SK-N-SH (cell line): ENCODE results near the gene ESD. TPM values are rescaled to one million over a fixed set of nuclear protein-coding genes. Genes with fewer than 3 reads are reported as not detected.

Experiments used
- CTCF ChIA-PET: fragments of 300-600, 350-600 bp; formaldehyde crosslinking; extraction: SDS; loops from one replicate; lab custom pipeline; 2021; lab: Yijun Ruan, JAX
- POLR2A ChIA-PET: fragments of 350-600 bp; sonication (Branson Sonifier 250); formaldehyde crosslinking; extraction: SDS; loops from one replicate; lab custom pipeline; 2020; ENCODE audit warnings: antibody characterized with exemption, inconsistent platforms; lab: Yijun Ruan, JAX
- DNase-seq: peaks from one replicate; pipeline ENCODE4 v3.0.0; 2012
- H2AFZ ChIP-seq: fragments of 200-600 bp; sonication (generic); 2 replicates; pipeline ENCODE4 v1.8.1; 2016; ENCODE audit warnings: antibody characterized with exemption, mild to moderate bottlenecking, low read depth
- H3F3A ChIP-seq: fragments of 200-600 bp; sonication (generic); replicated peaks from 2 replicates; pipeline ENCODE3; 2016; ENCODE audit warnings: antibody characterized with exemption, mild to moderate bottlenecking; ENCODE audit not compliant: insufficient read depth
- H3K27ac ChIP-seq, 2 experiments: fragments of 200-500 bp in 1 of 2; fragments of 200-600 bp in 1 of 2; sonication (Bioruptor generic) in 1 of 2; sonication (generic), shearing (Covaris generic) in 1 of 2; 2 replicates each; pipeline versions ENCODE4 v1.5.1 to v1.6.1; 2014 to 2016; ENCODE audit warnings: low read depth in 2 of 2, inconsistent platforms in 1 of 2, low read length in 1 of 2, mild to moderate bottlenecking in 1 of 2, mixed read lengths in 1 of 2
- H3K27me3 ChIP-seq: fragments of 200-600 bp; sonication (generic), shearing (Covaris generic); 2 replicates; pipeline ENCODE4 v1.6.1; 2016; ENCODE audit warnings: mixed run types; ENCODE audit not compliant: insufficient read depth
- H3K36me3 ChIP-seq, 2 experiments: fragments of 200-500 bp in 1 of 2; fragments of 200-600 bp in 1 of 2; sonication (Bioruptor generic) in 1 of 2; sonication (generic) in 1 of 2; replicated peaks in 1 of 2; 2 replicates each; pipeline versions ENCODE3 to v1.5.1; 2014 to 2016; ENCODE audit warnings: low read length in 1 of 2, mild to moderate bottlenecking in 1 of 2; ENCODE audit not compliant: insufficient read depth in 2 of 2, control insufficient read depth in 1 of 2
- H3K4me1 ChIP-seq, 2 experiments: fragments of 200-500 bp in 1 of 2; fragments of 200-600 bp in 1 of 2; sonication (Bioruptor generic) in 1 of 2; sonication (generic), shearing (Covaris generic) in 1 of 2; 2 replicates each; pipeline versions ENCODE4 v1.5.1 to v1.6.1; 2014 to 2016; ENCODE audit warnings: low read depth in 1 of 2, low read length in 1 of 2, mixed run types in 1 of 2; ENCODE audit not compliant: insufficient read depth in 2 of 2, control insufficient read depth in 1 of 2
- H3K4me2 ChIP-seq: fragments of 200-600 bp; sonication (generic), shearing (Covaris generic); 2 replicates; pipeline ENCODE4 v1.6.1; 2017; ENCODE audit warnings: mixed run types
- H3K4me3 ChIP-seq, 2 experiments: fragments of 200-500 bp in 1 of 2; fragments of 200-600 bp in 1 of 2; sonication (Bioruptor generic) in 1 of 2; sonication (generic), shearing (Covaris generic) in 1 of 2; 2 replicates each; pipeline versions ENCODE4 v1.5.1 to v1.8.1; 2014 to 2016; ENCODE audit warnings: low read depth in 2 of 2, inconsistent platforms in 1 of 2, low read length in 1 of 2, mild to moderate bottlenecking in 1 of 2, mixed read lengths in 1 of 2, moderate library complexity in 1 of 2
- H3K79me2 ChIP-seq: fragments of 200-600 bp; sonication (generic); 2 replicates; pipeline ENCODE4 v1.8.1; 2017; ENCODE audit warnings: mild to moderate bottlenecking; ENCODE audit not compliant: insufficient read depth
- H3K9ac ChIP-seq: fragments of 200-600 bp; sonication (generic); 2 replicates; pipeline ENCODE4 v1.6.1; 2017; ENCODE audit warnings: mixed run types
- H3K9me2 ChIP-seq: fragments of 200-600 bp; sonication (generic); 2 replicates; pipeline ENCODE4 v1.6.1; 2017; ENCODE audit warnings: mixed run types
- H3K9me3 ChIP-seq: fragments of 200-600 bp; sonication (generic); 2 replicates; pipeline ENCODE4 v1.6.1; 2017; ENCODE audit warnings: mixed run types, mild to moderate bottlenecking, moderate library complexity
- H4K20me1 ChIP-seq: fragments of 200-600 bp; sonication (generic); 2 replicates; pipeline ENCODE4 v1.6.1; 2017; ENCODE audit warnings: mild to moderate bottlenecking, mixed run types; ENCODE audit not compliant: insufficient read depth
- CHD2 ChIP-seq: fragments of 150-350 bp; IDR thresholded peaks from 2 replicates; pipeline ENCODE4 v1.6.1; 2018; ENCODE audit warnings: low read length; ENCODE audit not compliant: partially characterized antibody
- EP300 ChIP-seq, 2 experiments: IDR thresholded peaks; 2 replicates each; pipeline versions ENCODE4 v1.4.0 to v1.6.1; 2012; ENCODE audit warnings: borderline replicate concordance in 1 of 2, low read depth in 1 of 2, low read length in 1 of 2
- EZH2phosphoT487 ChIP-seq: fragments of 200-600 bp; sonication (generic); IDR thresholded peaks from 2 replicates; pipeline ENCODE4 v1.6.1; 2017; ENCODE audit warnings: low read depth, mixed run types, mild to moderate bottlenecking, antibody characterized with exemption, moderate library complexity, borderline replicate concordance
- FOSL2 ChIP-seq: IDR thresholded peaks from 2 replicates; pipeline ENCODE4 v1.4.0; 2012; ENCODE audit warnings: low read depth, mild to moderate bottlenecking, moderate library complexity, borderline replicate concordance
- FOXJ3 ChIP-seq: sonication (generic); formaldehyde crosslinking; IDR thresholded peaks from 2 replicates; pipeline ENCODE4 v1.5.1; 2020; ENCODE audit warnings: mild to moderate bottlenecking, missing genetic modification reagents
- GABPA ChIP-seq: IDR thresholded peaks from 2 replicates; pipeline ENCODE4 v1.4.0; 2012; ENCODE audit warnings: low read depth, mild to moderate bottlenecking
- JUND ChIP-seq: IDR thresholded peaks from 2 replicates; pipeline ENCODE4 v1.4.0; 2012
- NRF1 ChIP-seq: IDR thresholded peaks from 2 replicates; pipeline ENCODE4 v1.6.1; 2012; ENCODE audit warnings: low read depth, mild to moderate bottlenecking, low read length
- RAD21 ChIP-seq: IDR thresholded peaks from 2 replicates; pipeline ENCODE4 v1.6.1; 2012; ENCODE audit warnings: mild to moderate bottlenecking, low read length
- RCOR1 ChIP-seq: fragments of 150-350 bp; IDR thresholded peaks from 2 replicates; pipeline ENCODE4 v1.6.1; 2017; ENCODE audit warnings: antibody characterized with exemption, low read length
- REST ChIP-seq: IDR thresholded peaks from 2 replicates; pipeline ENCODE4 v1.6.1; 2012; ENCODE audit warnings: mild to moderate bottlenecking, low read depth, low read length, moderate library complexity
- RFX5 ChIP-seq: IDR thresholded peaks from 2 replicates; pipeline ENCODE4 v1.6.1; 2012; ENCODE audit warnings: mild to moderate bottlenecking, improper control_type of control experiment, low read length
- RXRA ChIP-seq: IDR thresholded peaks from 2 replicates; pipeline ENCODE4 v1.4.0; 2012; ENCODE audit warnings: low read depth, mild to moderate bottlenecking, borderline replicate concordance
- SIN3A ChIP-seq: IDR thresholded peaks from 2 replicates; pipeline ENCODE4 v1.6.1; 2012; ENCODE audit warnings: low read depth, mild to moderate bottlenecking, low read length, moderate library complexity, borderline replicate concordance
- TCF12 ChIP-seq: IDR thresholded peaks from 2 replicates; pipeline ENCODE4 v1.4.0; 2012
- YY1 ChIP-seq: IDR thresholded peaks from 2 replicates; pipeline ENCODE4 v1.4.0; 2012; ENCODE audit warnings: low read depth, mild to moderate bottlenecking
- ZBTB33 ChIP-seq: IDR thresholded peaks from 2 replicates; pipeline ENCODE4 v1.4.0; 2012; ENCODE audit warnings: low read depth, borderline replicate concordance
- WGBS: methylation state at CpG from one replicate; pipeline ENCODE4 v1.1.6; 2017; ENCODE audit warnings: low lambda C conversion rate; 5-methylcytosine and 5-hydroxymethylcytosine counted together
- polyA plus RNA-seq, 3 experiments: library from polyadenylated mRNA; depleted of rRNA; stranded (reverse); fragments of >200 nt; gene quantifications; 2 replicates each; pipeline ENCODE4 v1.2.3, GENCODE V29; 2012
- TF ChIP-seq, protein P1 (sequence below): fragments of 150-350 bp; IDR thresholded peaks from 2 replicates; pipeline ENCODE4 v1.6.1; 2016; ENCODE audit warnings: mild to moderate bottlenecking, low read depth, low read length
- TF ChIP-seq, protein P2 (sequence below): fragments of 150-350 bp; IDR thresholded peaks from 2 replicates; pipeline ENCODE4 v1.6.1; 2017; ENCODE audit warnings: antibody characterized with exemption, low read length, low read depth, borderline replicate concordance
- TF ChIP-seq, protein P3 (sequence below): IDR thresholded peaks from 2 replicates; pipeline ENCODE4 v1.4.0; 2012; ENCODE audit warnings: low read depth

ESD gene
- polyA plus RNA-seq, 1 of the 3 experiments (the other 2 are of a cell fraction), result 80.9 TPM

DNA sequence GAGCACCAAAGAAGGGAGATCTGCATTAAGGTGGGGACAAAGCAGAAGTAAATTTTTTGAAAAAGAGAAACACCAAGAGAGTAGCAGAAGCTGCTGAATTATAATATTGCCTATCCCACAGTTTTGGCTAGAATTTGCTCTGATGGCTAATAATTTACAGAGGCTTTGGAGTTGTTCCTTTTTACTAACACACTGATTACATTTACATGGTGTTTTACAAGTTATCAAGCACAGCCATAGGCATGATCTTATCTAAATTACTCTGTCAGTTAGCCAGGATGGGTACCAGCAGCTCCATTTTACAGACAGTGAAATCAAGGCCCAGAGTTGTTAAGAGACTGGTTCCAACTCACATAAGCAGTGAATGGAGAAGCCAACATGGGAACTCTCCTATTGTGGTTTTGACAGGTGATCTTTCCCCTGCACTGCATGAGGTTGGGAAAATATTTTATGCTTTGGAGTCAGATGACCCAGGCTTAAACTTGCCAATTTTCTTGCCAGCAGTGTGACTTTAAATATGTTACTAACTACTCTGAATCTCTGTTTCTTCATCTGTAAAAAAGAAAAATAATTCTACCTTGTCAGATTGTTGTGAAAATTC, 33.5 kb upstream of the ESD start (continued):
- TF ChIP-seq, protein P1, sequence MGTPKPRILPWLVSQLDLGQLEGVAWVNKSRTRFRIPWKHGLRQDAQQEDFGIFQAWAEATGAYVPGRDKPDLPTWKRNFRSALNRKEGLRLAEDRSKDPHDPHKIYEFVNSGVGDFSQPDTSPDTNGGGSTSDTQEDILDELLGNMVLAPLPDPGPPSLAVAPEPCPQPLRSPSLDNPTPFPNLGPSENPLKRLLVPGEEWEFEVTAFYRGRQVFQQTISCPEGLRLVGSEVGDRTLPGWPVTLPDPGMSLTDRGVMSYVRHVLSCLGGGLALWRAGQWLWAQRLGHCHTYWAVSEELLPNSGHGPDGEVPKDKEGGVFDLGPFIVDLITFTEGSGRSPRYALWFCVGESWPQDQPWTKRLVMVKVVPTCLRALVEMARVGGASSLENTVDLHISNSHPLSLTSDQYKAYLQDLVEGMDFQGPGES, result no peak
- TF ChIP-seq NRF1, result no peak
- TF ChIP-seq, all 33 proteins: peak for 0

- H2AFZ ChIP-seq, result no peak overlapping the region
Observed at GRCh38 chr13:46822551-46822950, 25.6 kb upstream of the ESD start.

More at GRCh38 chr13:46822551-46822950, 25.6 kb upstream of the ESD start:
- no peaks in the 10 kb centered on the region for H3K27me3 ChIP-seq
- H3K36me3 ChIP-seq, result no peaks in the 10 kb centered on the region
- H3F3A ChIP-seq, result no peaks in the 10 kb centered on the region
- TF ChIP-seq RXRA, result no peak
- TF ChIP-seq CHD2, result no peak
- no peak for TF ChIP-seq YY1
- TF ChIP-seq ZBTB33, result no peak
- no peak for TF ChIP-seq TCF12
- TF ChIP-seq FOXJ3 (CRISPR knock-in tag), result no peak
- TF ChIP-seq, protein P2, sequence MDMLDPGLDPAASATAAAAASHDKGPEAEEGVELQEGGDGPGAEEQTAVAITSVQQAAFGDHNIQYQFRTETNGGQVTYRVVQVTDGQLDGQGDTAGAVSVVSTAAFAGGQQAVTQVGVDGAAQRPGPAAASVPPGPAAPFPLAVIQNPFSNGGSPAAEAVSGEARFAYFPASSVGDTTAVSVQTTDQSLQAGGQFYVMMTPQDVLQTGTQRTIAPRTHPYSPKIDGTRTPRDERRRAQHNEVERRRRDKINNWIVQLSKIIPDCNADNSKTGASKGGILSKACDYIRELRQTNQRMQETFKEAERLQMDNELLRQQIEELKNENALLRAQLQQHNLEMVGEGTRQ, result no peak
- TF ChIP-seq GABPA, result no peak
- no peak for TF ChIP-seq RAD21
- TF ChIP-seq REST, result no peak
- TF ChIP-seq FOSL2, result no peak
- TF ChIP-seq, protein P3, sequence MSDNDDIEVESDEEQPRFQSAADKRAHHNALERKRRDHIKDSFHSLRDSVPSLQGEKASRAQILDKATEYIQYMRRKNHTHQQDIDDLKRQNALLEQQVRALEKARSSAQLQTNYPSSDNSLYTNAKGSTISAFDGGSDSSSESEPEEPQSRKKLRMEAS, result no peak
- no peak for TF ChIP-seq EZH2phosphoT487
- no peak for TF ChIP-seq NRF1
- TF ChIP-seq SIN3A, result no peak
- TF ChIP-seq EP300 (IDR thresholded peaks at IDR 0.05; ENCODE audit: borderline replicate concordance in 1 of 2, low read depth in 1 of 2, low read length in 1 of 2), result no peak
- TF ChIP-seq RCOR1, result no peak
- no peak for TF ChIP-seq JUND
- no peak for TF ChIP-seq RFX5
- ChIA-PET CTCF (no interaction called here), POLR2A (no interaction called here)
- H3K9ac ChIP-seq, result no peak overlapping the region
- H3K4me3 ChIP-seq, result no peak overlapping the region
- no peak for DNase-seq
- H3K9me3 ChIP-seq, result no peaks in the 10 kb centered on the region
- H3K4me2 ChIP-seq, result no peak overlapping the region
- WGBS, result 61% methylated on average over 2 of the region's 2 CpGs
- H3K79me2 ChIP-seq, result no peaks in the 10 kb centered on the region
- H3K9me2 ChIP-seq, result no peaks in the 10 kb centered on the region
- no peaks in the 10 kb centered on the region for H3K4me1 ChIP-seq
- H4K20me1 ChIP-seq, result no peaks in the 10 kb centered on the region
- no peak overlapping the region for H3K27ac ChIP-seq
